PFSK-1 (cell line): ENCODE results near the gene SLC1A5.

Source experiments
- POLR2AphosphoS5 ChIP-seq: IDR thresholded peaks from 2 replicates; pipeline ENCODE4 v1.6.1; 2012; ENCODE audit warnings: low read depth, mild to moderate bottlenecking, control low read depth, low read length, moderate library complexity
- SIN3A ChIP-seq: IDR thresholded peaks from 2 replicates; pipeline ENCODE4 v1.6.1; 2012; ENCODE audit warnings: mild to moderate bottlenecking, low read length, moderate library complexity, borderline replicate concordance; ENCODE audit not compliant: insufficient read depth
- TAF1 ChIP-seq: IDR thresholded peaks from 2 replicates; pipeline ENCODE4 v1.6.1; 2012; ENCODE audit warnings: low read length, control low read depth, borderline replicate concordance; ENCODE audit not compliant: insufficient read depth
- TF ChIP-seq, protein P1 (sequence below), 2 experiments: IDR thresholded peaks; 2 replicates each; pipeline versions ENCODE4 v1.6.1 to v1.8.0; 2011 to 2012; ENCODE audit warnings: low read depth in 2 of 2, low read length in 2 of 2, control low read depth in 1 of 2, inconsistent platforms in 1 of 2, mild to moderate bottlenecking in 1 of 2, moderate library complexity in 1 of 2; ENCODE audit not compliant: insufficient read depth in 1 of 2

GRCh38 chr19:46809534-46810272 lies 21.3 kb upstream of the SLC1A5 start:
- no peak for TF ChIP-seq TAF1
- TF ChIP-seq, protein P1, sequence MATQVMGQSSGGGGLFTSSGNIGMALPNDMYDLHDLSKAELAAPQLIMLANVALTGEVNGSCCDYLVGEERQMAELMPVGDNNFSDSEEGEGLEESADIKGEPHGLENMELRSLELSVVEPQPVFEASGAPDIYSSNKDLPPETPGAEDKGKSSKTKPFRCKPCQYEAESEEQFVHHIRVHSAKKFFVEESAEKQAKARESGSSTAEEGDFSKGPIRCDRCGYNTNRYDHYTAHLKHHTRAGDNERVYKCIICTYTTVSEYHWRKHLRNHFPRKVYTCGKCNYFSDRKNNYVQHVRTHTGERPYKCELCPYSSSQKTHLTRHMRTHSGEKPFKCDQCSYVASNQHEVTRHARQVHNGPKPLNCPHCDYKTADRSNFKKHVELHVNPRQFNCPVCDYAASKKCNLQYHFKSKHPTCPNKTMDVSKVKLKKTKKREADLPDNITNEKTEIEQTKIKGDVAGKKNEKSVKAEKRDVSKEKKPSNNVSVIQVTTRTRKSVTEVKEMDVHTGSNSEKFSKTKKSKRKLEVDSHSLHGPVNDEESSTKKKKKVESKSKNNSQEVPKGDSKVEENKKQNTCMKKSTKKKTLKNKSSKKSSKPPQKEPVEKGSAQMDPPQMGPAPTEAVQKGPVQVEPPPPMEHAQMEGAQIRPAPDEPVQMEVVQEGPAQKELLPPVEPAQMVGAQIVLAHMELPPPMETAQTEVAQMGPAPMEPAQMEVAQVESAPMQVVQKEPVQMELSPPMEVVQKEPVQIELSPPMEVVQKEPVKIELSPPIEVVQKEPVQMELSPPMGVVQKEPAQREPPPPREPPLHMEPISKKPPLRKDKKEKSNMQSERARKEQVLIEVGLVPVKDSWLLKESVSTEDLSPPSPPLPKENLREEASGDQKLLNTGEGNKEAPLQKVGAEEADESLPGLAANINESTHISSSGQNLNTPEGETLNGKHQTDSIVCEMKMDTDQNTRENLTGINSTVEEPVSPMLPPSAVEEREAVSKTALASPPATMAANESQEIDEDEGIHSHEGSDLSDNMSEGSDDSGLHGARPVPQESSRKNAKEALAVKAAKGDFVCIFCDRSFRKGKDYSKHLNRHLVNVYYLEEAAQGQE (IDR thresholded peaks at IDR 0.05; ENCODE audit: insufficient read depth in 1 of 2, low read depth in 2 of 2, low read length in 2 of 2), result no peak
- TF ChIP-seq POLR2AphosphoS5, result no peak
- no peak for TF ChIP-seq SIN3A
